ENCODE measurements around the gene RASGRF1. TPM values are rescaled to one million over a fixed set of nuclear protein-coding genes. Genes with fewer than 3 reads are reported as not detected.

Gene RASGRF1
- polyA plus RNA-seq, 3 donors, result 0.13 to 1.1 (median 0.79) TPM

- no peak overlapping the region for H3K27ac ChIP-seq (ENCODE audit: low read depth, low read length)
- WGBS, 3 donors, result 82 to 100% (median 94%) methylated on average over 1 of the region's 1 CpG
Observed at GRCh38 chr15:78984041-78984440, 106.5 kb downstream of the RASGRF1 start.

DNA sequence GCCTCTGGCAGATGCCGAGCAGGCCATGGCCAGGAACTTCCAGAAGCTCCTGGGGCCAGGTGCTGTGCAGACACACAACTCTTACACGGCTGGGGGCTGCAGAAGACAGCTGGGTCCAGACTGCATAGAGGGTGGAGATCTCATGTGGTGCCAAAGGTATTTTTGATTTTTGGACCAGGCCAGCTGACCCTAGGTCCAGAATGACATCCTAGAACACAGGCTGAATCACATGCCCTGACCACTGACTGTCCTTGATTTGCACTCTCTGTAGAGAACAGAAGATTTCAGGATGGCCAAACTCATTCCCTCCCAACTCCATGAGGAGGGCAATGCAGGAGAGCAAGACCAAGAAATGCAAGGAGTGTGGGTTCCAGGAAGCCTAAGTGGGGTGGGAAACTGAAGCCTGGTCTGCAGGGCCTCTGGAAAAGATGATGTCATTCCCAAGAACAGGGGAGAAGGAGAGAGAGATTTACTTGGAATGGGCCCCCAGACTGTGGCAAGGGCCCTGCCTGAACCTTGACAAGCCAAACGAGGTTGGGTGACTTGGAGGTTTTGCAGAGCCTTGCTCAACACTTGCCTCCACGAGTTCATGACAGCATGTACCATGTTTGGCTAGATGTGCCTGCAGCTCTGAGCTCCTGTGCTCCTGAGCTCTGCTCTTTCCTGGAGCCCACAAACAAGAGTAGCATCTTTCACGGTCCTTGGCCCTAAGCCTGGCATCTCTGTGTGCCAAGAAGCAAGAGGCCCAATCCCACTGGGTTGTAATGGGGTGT is 107.2 kb downstream of the RASGRF1 start:
- H3K27ac ChIP-seq (ENCODE audit: low read depth, low read length), result no peak overlapping the region
- WGBS, 3 donors, result 62 to 72% (median 66%) methylated on average over 5 of the region's 5 CpGs

DNA sequence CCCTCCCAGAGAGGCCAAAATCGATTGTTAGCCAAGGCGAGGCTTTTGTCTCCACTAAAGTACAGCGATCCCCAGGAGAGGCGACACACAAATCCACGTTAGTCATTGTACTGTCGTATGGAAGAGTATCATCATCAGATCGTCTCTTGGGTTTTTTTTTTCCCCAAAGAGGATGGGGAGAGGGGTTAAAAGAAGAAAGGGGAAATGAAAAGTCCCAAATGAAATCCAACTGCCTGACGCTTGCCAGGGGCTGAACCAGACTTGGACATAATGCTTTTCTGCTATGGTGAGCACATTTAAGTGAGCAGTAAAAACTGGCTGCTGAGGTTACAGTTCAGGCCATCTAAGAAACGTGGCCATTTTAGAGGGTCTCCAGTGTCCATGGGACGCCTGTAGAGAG is 107.8 kb downstream of the RASGRF1 start:
- 65 to 77% (median 66%) methylated on average over 10 of the region's 10 CpGs for WGBS, 3 donors
- H3K27ac ChIP-seq (ENCODE audit: low read depth, low read length), result no peak overlapping the region

DNA sequence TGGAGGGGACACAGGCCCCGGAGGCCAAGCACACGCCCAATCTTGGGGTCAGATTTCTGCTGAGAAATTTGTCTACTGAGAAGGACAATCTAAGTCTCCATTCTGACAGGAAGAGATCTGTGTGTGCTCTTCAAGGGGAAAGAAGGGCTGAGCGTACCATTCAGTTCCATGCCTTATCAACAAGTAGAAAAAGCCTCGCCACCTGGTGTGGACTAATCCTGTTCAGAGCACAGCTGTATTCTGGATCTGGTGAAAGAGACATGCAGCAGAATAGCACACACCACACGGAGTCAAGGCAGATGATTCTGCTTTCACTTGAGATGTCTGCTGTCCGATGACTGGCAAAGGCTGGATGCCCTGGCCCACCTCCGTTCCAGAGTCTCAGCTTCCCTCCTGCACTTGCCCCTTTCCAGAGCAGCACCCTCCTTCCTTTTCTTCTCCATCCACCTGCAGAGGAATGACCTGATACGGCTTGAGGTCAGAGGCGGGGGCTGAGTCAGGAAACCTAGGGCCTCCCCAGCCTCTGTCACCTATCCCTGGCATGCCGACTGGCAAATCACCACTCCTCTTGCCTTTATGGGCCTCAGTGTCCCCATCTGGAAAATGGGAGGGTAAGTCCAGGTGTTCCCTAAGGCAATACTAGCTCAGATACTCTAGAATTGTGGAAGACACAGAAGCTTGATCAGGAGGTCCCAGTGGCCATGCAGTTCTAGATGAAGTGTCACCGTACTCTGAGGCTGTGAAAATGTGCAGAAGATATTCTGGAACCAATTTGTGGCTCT is 108.9 kb downstream of the RASGRF1 start:
- no peak overlapping the region for H3K27ac ChIP-seq (ENCODE audit: low read depth, low read length)
- 84 to 91% (median 88%) methylated on average over 11 of the region's 11 CpGs for WGBS, 3 donors

- 49 to 60% (median 59%) methylated on average over 17 of the region's 17 CpGs for WGBS, 3 donors
- no peak overlapping the region for H3K27ac ChIP-seq (ENCODE audit: low read depth, low read length)
Observed at GRCh38 chr15:78979456-78980320, 110.9 kb downstream of the RASGRF1 start.

- 89 to 94% (median 91%) methylated on average over 19 of the region's 19 CpGs for WGBS, 3 donors
- H3K27ac ChIP-seq (ENCODE audit: low read depth, low read length), result no peak overlapping the region
Observed at GRCh38 chr15:78978601-78979179, 111.9 kb downstream of the RASGRF1 start.

DNA sequence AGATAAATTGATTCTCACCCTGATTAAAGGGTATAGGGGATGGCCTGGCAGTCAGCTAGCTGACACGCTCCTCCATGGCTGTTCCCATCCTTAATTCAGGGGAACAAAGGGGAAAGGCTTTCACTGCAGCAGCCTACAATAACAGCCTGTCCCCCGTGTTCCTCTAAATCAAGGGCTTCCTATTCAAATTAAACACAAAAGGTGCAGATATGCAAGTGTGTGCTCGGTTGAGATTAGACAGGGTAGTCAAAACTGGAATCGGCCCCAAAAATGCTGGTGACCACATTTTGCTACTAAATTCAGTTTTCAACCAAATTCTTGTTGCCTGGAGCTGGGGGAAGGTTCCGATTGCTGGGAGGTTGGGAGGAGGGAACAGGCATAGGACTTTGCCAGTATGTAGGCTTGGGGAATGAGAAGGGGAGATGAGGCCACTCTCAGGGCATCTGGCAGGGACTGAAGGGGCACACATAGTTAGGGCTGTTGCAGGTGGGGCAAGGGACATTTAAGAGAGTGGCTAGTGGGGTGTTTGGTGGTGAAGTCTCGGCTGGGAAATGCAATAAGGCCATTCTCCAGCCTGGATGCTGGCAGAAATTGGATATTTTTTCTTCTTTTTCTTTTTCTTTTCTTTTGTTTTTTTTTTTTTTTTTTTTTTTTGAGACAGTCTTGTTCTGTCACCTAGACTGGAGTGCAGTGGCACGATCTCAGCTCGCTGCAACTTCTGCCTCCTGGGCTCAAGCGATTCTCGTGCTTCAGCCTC is 112.8 kb downstream of the RASGRF1 start:
- no peak overlapping the region for H3K27ac ChIP-seq (ENCODE audit: low read depth, low read length)
- 87 to 89% (median 89%) methylated on average over 10 of the region's 10 CpGs for WGBS, 3 donors

DNA sequence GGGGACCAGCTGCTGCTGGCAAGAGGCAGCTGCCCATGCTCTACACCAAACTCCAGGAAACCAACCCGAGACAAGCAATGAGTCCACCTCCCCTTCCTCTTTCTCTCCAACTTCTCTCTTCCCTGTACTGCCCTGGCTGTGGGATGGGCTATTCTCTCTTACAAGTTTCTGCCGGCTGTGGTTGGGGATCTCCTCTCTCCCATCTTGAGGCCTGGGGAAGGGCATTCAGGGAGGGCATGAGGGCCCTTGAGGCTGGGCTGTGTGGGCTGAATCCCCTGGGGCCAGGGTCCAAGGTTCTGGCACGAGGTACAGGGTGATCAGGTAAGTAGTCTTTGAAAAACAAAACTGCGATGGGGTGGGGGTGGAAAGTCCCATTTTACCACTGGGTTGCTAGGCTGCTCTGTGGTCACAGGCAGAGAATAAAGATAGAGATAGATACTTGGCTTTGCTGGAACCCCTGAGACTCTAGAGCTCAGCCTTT is 113.4 kb downstream of the RASGRF1 start:
- H3K27ac ChIP-seq (ENCODE audit: low read depth, low read length), result no peak overlapping the region

DNA sequence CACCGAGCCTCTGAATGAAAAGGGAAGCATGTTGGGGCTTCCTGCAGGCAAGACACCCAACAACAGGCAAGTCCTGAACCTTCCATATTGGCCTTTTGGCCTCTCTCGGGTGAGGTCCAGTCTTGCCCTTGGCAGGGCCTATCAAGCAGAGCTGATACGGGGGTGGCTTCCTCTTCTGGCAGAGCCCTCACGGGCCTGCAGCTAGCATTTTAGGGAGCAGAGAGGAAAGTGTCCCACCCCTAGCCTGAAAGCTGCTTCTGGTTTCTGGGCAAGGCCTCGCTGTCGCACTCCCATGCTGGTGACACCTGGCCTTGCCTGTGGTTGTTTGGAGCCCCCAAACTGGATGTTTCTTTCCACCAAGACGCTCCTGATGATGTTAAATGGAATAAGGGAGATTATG is 113.9 kb downstream of the RASGRF1 start:
- no peak overlapping the region for H3K27ac ChIP-seq (ENCODE audit: low read depth, low read length)
- 81 to 84% (median 82%) methylated on average over 7 of the region's 7 CpGs for WGBS, 3 donors

More for the DNA sequence above, 113.4 kb downstream of the RASGRF1 start:
- WGBS, 3 donors, result 45 to 72% (median 51%) methylated on average over 4 of the region's 4 CpGs

DNA sequence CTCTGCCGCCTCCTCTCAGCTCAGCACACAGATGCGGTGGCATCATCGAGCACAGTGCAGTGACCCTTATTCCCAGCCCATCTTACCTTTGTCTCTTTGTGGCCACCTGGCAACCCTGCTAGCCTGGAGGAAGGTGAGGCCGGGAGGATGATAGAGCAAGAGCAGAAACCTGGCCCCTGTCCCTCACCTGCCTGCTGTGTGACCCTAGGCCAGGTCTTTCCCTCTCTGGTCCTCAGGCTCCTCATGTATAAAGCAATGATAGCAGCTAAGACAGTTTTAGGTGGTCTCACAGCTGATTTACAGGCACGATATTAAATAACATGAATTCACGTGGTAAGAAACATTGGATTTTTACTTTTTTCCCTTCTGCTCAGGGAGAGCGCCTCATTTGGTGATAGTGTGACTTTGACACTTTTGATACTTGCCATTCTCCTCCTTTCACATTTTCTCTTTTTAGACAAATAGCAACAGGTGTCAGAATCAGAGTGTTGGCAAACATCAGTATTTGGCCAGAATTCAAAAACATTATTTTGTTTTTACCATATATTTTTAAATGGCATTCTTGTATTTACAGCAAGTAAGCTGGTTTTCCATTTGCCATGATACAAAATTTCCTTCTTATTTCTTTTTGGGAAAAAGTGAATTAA is 116.2 kb downstream of the RASGRF1 start:
- no peak overlapping the region for H3K27ac ChIP-seq (ENCODE audit: low read depth, low read length)
- 91 to 95% (median 93%) methylated on average over 7 of the region's 7 CpGs for WGBS, 3 donors

DNA sequence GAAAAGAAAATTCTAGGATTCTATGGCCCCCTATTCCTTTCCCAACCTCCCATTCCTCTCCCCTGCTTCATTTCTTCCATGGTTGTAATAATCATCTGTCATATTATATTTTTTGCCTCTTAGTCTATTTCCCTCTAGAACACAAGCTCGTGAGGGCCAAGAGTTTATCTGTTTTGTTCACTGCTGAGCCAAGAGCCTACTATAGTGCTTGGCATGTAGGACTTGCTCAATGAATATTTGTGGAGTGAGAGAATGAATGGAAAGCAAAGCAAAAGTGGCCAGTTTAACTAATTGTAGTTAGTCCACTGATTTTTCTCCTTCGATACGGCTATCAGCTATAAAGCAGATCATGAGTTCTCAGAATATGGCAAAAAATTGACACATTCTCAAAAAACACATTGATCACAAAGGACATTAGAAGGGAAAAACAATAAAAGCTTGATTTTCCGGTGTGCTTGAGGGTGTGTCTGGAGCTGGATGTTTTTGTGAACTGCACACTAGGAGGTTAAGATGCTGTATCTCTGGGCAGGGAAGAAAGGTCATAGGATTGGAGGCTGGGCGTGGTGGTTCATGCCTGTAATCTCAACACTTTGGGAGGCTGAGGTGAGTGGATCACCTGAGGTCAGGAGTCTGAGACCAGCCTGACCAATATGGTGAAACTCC is 120.8 kb downstream of the RASGRF1 start:
- H3K27ac ChIP-seq (ENCODE audit: low read depth, low read length), result no peak overlapping the region
- WGBS, 3 donors, result 65 to 73% (median 72%) methylated on average over 5 of the region's 5 CpGs

DNA sequence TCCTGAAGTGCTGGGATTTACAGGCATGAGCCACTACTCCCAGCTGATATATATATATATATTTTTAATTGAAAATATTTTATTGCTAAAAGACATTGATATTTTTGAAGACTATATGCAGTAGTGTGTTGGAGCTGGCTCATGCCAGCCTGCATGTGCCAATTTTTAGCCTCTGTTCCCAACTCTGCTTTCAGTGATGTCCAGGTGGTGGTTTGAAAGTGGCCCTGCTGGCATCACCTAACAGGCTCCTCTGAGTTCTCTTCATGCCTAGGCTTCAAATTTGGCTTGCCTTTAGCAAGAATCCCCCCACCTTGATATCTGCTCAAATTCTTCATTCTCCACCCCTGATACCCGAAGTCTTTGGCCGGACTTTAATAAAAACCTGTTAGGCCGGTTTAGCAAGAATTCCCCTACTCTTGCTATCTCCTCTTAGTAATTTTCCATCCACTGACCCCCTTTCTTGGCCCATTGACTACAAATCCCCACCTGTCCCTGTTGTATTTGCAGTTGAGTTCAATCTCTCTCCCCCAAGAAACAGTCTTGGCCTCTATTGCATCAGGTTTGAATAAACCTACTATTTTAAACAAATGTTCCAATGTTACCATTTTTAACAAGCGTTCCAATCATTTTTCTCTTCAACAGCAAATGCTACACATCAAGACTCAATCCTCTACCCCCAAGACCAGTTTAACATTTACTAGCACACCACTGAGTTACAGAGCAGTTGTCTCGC is 121.9 kb downstream of the RASGRF1 start:
- 45 to 95% (median 91%) methylated on average over 5 of the region's 5 CpGs for WGBS, 3 donors
- H3K27ac ChIP-seq (ENCODE audit: low read depth, low read length), result no peak overlapping the region

GRCh38 chr15:78968114-78968513 is 122.5 kb downstream of the RASGRF1 start:
- H3K27ac ChIP-seq (ENCODE audit: low read depth, low read length), result no peak overlapping the region
- 63 to 100% (median 93%) methylated on average over 2 of the region's 2 CpGs for WGBS, 3 donors

GRCh38 chr15:78960308-78960707 is 130.3 kb downstream of the RASGRF1 start:
- no peak overlapping the region for H3K27ac ChIP-seq (ENCODE audit: low read depth, low read length)
- 91 to 95% (median 95%) methylated on average over 6 of the region's 6 CpGs for WGBS, 3 donors

DNA sequence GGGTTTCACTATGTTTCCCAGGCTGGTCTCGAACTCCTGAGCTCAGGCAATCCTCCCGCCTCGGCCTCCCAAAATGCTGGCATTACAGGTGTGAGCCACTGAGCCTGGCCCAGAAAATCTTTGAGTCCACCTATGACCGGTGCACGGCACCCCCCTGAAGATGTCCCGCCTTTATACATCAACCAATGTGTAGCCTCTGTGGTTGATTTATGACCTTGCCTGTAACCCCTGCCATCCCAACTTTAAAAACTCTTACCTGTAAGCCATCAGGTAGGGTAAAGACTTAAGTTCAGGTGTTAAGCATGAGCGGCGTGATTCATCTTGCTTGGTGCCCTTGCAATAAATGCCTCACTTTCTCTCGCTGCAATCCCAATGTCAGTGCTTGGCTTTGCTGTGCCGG is 131.2 kb downstream of the RASGRF1 start:
- H3K27ac ChIP-seq (ENCODE audit: low read depth, low read length), result no peak overlapping the region
- 97 to 99% (median 97%) methylated on average over 10 of the region's 10 CpGs for WGBS, 3 donors
